ENCODE data around the gene RFPL2. TPM values are rescaled to one million over a fixed set of nuclear protein-coding genes. Genes with fewer than 3 reads are reported as not detected.
A peak's percentile ranks its signal among the peaks of the same experiment; 100 is the strongest.
"Not testable (repeated sequence)": the region's sequence is repeated elsewhere in the genome, so short reads cannot be mapped to it uniquely, and the experiment has no call there.

RFPL2 gene
- polyA plus RNA-seq, 4 donors = 0.10 to 0.19 TPM; not detected in 2

DNA sequence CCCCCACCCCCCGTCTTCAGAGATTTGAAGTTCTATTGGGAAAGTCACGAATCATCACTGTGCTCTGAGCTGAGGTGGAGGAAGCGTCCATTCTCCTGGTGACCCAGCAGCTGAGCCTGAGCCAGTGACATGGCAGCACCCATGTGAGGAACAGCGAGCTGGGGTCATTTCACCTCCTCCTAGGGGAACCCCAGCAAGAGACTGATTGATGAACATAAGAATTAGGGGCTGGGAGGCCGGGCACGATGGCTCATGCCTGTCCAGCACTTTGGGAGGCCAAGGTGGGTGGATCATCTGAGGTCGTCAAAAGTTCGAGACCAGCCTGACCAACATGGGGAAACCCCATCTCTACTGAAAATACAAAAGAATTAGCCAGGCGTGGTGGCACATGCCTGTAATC, 11.5 kb downstream of the RFPL2 start:
- WGBS, 3 donors = 78 to 89% (median 79%) methylated on average over 9 of the region's 9 CpGs
- not testable (repeated sequence) for H3K27ac ChIP-seq (ENCODE audit: low read depth in 1 of 3, low read length in 2 of 3); DNase-seq; H3K27me3 ChIP-seq (ENCODE audit: control insufficient read depth in 3 of 3, insufficient read depth in 3 of 3, low read length in 3 of 3); FAIRE-seq; H3K36me3 ChIP-seq (ENCODE audit: control insufficient read depth in 3 of 3, insufficient read depth in 2 of 3, low read depth in 1 of 3, low read length in 3 of 3); H3K4me1 ChIP-seq (ENCODE audit: control insufficient read depth in 3 of 3, insufficient read depth in 2 of 3, low read depth in 1 of 3, low read length in 2 of 3); H3K9me3 ChIP-seq (ENCODE audit: control insufficient read depth in 2 of 2, insufficient read depth in 1 of 2, low read depth in 1 of 2, low read length in 1 of 2); H3K4me3 ChIP-seq (ENCODE audit: low read depth in 1 of 3, low read length in 3 of 3)

DNA sequence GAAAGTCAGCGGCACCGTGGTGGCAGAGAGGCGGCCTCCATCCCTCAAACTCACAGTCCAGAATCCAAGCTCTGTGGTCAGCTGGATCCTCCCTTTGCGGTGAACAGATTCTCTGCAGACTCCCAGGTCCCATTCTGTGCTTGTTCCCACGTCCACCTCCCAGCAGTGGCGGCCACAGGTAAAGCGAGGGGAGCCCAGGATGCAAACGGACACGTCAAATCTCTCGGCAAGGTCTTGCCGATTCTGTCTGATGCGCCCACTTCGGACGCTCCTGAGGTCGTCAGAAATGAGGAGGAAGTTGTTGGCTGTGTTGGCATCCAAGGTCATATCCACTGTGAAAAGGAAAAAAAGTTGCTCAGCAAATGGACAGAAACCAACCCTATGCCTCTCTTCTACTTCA, 13.9 kb downstream of the RFPL2 start:
- 81 to 86% (median 85%) methylated on average over 15 of the region's 15 CpGs for WGBS, 3 donors
- not testable (repeated sequence) for H3K4me3 ChIP-seq (ENCODE audit: low read depth in 1 of 3, low read length in 3 of 3); DNase-seq; H3K36me3 ChIP-seq (ENCODE audit: control insufficient read depth in 3 of 3, insufficient read depth in 2 of 3, low read depth in 1 of 3, low read length in 3 of 3); H3K4me1 ChIP-seq (ENCODE audit: control insufficient read depth in 3 of 3, insufficient read depth in 2 of 3, low read depth in 1 of 3, low read length in 2 of 3); H3K9me3 ChIP-seq (ENCODE audit: control insufficient read depth in 2 of 2, insufficient read depth in 1 of 2, low read depth in 1 of 2, low read length in 1 of 2); FAIRE-seq; H3K27me3 ChIP-seq (ENCODE audit: control insufficient read depth in 3 of 3, insufficient read depth in 3 of 3, low read length in 3 of 3); H3K27ac ChIP-seq (ENCODE audit: low read depth in 1 of 3, low read length in 2 of 3)

DNA sequence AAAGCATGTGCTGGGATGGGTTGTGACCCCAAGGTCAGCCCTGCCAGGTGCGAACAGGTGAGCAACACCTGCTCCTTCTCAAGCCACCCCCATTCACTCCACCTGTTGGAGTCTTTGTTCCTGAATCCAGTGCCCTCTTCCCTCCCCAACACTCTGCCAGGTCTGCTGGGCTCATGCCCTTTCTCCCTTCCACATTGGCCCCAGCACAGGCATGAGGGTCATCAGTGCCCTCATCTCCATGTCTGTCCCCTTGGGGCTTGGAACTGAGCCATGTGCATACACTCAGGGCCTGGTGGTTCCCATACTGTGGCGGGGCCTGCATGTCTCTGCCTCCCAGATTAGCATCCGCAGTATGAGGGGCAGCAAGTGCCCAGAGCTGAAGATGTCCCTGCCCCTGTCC, 19.1 kb downstream of the RFPL2 start:
- no peak overlapping the region for H3K27ac ChIP-seq (ENCODE audit: low read depth in 1 of 3, low read length in 2 of 3)
- H3K36me3 ChIP-seq (ENCODE audit: control insufficient read depth in 3 of 3, insufficient read depth in 2 of 3, low read depth in 1 of 3, low read length in 3 of 3) = no peaks in the 10 kb centered on the region
- whole genome bisulfite sequencing, 3 donors = 70 to 87% (median 82%) methylated on average over 3 of the region's 3 CpGs
- H3K9me3 ChIP-seq (ENCODE audit: control insufficient read depth in 2 of 2, insufficient read depth in 1 of 2, low read depth in 1 of 2, low read length in 1 of 2) = no peaks in the 10 kb centered on the region
- H3K4me1 ChIP-seq (ENCODE audit: control insufficient read depth in 3 of 3, insufficient read depth in 2 of 3, low read depth in 1 of 3, low read length in 2 of 3) = no peaks in the 10 kb centered on the region
- FAIRE-seq = no peak
- DNase-seq = no peak
- H3K4me3 ChIP-seq (ENCODE audit: low read depth in 1 of 3, low read length in 3 of 3) = no peak overlapping the region
- H3K27me3 ChIP-seq (ENCODE audit: control insufficient read depth in 3 of 3, insufficient read depth in 3 of 3, low read length in 3 of 3) = peaks cover 0 to 4% (median 0%) of the 10 kb centered on the region in 3 donors

DNA sequence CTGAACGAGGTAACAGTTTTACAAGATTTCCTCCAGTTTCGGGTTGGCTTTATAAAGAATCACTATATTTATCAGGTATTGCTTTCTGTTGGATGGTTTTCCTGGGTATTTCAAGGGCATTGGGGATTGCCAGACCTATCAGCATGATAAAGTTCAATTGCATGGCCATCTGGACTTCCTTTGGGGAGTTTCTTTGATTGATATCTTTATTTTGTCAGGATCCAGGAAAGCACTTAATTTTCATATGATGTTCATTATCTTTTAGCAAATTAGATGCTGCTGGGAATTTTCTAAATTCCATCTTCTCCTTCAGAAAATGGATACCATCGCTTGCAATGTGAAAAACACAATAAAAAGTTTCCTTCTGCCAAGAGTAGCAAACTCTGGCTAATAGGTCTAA, 21.2 kb downstream of the RFPL2 start:
- no peak for FAIRE-seq
- H3K27ac ChIP-seq (ENCODE audit: low read depth in 1 of 3, low read length in 2 of 3) = no peak overlapping the region
- H3K27me3 ChIP-seq (ENCODE audit: control insufficient read depth in 3 of 3, insufficient read depth in 3 of 3, low read length in 3 of 3) = peaks cover 0 to 4% (median 2%) of the 10 kb centered on the region in 3 donors
- DNase-seq = no peak
- H3K9me3 ChIP-seq (ENCODE audit: control insufficient read depth in 2 of 2, insufficient read depth in 1 of 2, low read depth in 1 of 2, low read length in 1 of 2) = no peaks in the 10 kb centered on the region
- no peak overlapping the region for H3K4me3 ChIP-seq (ENCODE audit: low read depth in 1 of 3, low read length in 3 of 3)
- no peaks in the 10 kb centered on the region for H3K36me3 ChIP-seq (ENCODE audit: control insufficient read depth in 3 of 3, insufficient read depth in 2 of 3, low read depth in 1 of 3, low read length in 3 of 3)
- 67 to 79% (median 78%) methylated on average over 3 of the region's 3 CpGs for WGBS, 3 donors
- no peaks in the 10 kb centered on the region for H3K4me1 ChIP-seq (ENCODE audit: control insufficient read depth in 3 of 3, insufficient read depth in 2 of 3, low read depth in 1 of 3, low read length in 2 of 3)

DNA sequence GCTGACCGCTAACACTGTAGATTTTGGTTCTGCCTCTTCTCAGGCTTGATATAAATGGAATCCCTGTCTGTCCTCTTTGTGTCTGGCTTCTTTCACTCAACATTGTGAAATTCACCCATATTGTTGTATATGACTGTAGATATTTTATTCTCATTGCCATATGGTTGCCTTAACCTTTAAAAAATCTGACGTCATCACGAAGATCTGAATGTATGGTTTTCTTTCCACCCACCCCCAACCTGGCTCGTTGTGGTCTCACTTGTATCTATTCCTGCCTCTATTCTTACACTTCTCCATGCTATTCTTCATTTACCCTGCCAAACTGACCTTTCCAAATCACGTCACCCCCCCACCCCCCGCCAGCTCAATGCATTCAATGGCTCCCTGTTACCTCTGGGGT, 23.8 kb downstream of the RFPL2 start:
- H3K9me3 ChIP-seq (ENCODE audit: control insufficient read depth in 2 of 2, insufficient read depth in 1 of 2, low read depth in 1 of 2, low read length in 1 of 2) = peaks cover 0 to 3% of the 10 kb centered on the region in 2 donors
- no peak overlapping the region for H3K4me3 ChIP-seq (ENCODE audit: low read depth in 1 of 3, low read length in 3 of 3)
- H3K36me3 ChIP-seq (ENCODE audit: control insufficient read depth in 3 of 3, insufficient read depth in 2 of 3, low read depth in 1 of 3, low read length in 3 of 3) = no peaks in the 10 kb centered on the region
- peaks cover 0 to 24% (median 2%) of the 10 kb centered on the region in 3 donors for H3K27me3 ChIP-seq (ENCODE audit: control insufficient read depth in 3 of 3, insufficient read depth in 3 of 3, low read length in 3 of 3)
- WGBS, 3 donors = 72 to 83% (median 82%) methylated on average over 6 of the region's 6 CpGs
- peaks cover 0 to 3% (median 0%) of the 10 kb centered on the region in 3 donors for H3K4me1 ChIP-seq (ENCODE audit: control insufficient read depth in 3 of 3, insufficient read depth in 2 of 3, low read depth in 1 of 3, low read length in 2 of 3)
- H3K27ac ChIP-seq (ENCODE audit: low read depth in 1 of 3, low read length in 2 of 3) = no peak overlapping the region
- FAIRE-seq (no peak), DNase-seq (no peak)

DNA sequence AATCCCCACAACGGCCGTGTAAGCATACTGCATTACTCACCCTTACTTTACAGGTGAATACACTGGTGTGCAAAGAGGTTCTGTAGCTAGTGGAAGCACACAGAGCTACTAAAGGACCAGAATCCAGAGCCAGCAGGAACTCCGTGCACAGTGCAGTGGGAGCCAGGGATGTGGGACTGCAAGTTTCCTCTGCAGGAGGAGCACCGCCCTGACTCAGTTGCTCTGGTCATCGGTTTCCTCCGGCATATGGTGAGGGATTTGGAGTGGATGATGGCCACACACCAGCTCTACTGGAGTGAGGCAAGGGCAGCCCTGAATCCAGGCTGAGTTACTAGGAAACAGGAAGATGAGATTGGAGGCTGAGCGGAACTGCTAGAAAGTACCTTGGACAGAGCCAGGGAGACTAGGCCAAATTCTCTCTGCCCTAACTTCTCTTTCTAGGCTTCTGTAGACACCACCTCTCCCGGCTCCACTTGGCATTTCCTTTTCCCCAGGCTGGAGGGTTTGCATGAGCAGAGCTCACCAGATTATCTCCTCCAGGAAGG, 27.6 kb downstream of the RFPL2 start:
- FAIRE-seq (no peak), DNase-seq (no peak)
- Histone ChIP-seq H3K9me3 (ENCODE audit: control insufficient read depth in 2 of 2, insufficient read depth in 1 of 2, low read depth in 1 of 2, low read length in 1 of 2) (peaks cover 0 to 3% of the 10 kb centered on the region in 2 donors), H3K27me3 (ENCODE audit: control insufficient read depth in 3 of 3, insufficient read depth in 3 of 3, low read length in 3 of 3) (peaks cover 0 to 37% (median 9%) of the 10 kb centered on the region in 3 donors), H3K4me1 (ENCODE audit: control insufficient read depth in 3 of 3, insufficient read depth in 2 of 3, low read depth in 1 of 3, low read length in 2 of 3) (peaks cover 0 to 3% (median 0%) of the 10 kb centered on the region in 3 donors), H3K4me3 (ENCODE audit: low read depth in 1 of 3, low read length in 3 of 3) (no peak overlapping the region), H3K36me3 (ENCODE audit: control insufficient read depth in 3 of 3, insufficient read depth in 2 of 3, low read depth in 1 of 3, low read length in 3 of 3) (no peaks in the 10 kb centered on the region), H3K27ac (ENCODE audit: low read depth in 1 of 3, low read length in 2 of 3) (no peak overlapping the region)
- 86 to 90% (median 89%) methylated on average over 8 of the region's 8 CpGs for whole genome bisulfite sequencing, 3 donors

DNA sequence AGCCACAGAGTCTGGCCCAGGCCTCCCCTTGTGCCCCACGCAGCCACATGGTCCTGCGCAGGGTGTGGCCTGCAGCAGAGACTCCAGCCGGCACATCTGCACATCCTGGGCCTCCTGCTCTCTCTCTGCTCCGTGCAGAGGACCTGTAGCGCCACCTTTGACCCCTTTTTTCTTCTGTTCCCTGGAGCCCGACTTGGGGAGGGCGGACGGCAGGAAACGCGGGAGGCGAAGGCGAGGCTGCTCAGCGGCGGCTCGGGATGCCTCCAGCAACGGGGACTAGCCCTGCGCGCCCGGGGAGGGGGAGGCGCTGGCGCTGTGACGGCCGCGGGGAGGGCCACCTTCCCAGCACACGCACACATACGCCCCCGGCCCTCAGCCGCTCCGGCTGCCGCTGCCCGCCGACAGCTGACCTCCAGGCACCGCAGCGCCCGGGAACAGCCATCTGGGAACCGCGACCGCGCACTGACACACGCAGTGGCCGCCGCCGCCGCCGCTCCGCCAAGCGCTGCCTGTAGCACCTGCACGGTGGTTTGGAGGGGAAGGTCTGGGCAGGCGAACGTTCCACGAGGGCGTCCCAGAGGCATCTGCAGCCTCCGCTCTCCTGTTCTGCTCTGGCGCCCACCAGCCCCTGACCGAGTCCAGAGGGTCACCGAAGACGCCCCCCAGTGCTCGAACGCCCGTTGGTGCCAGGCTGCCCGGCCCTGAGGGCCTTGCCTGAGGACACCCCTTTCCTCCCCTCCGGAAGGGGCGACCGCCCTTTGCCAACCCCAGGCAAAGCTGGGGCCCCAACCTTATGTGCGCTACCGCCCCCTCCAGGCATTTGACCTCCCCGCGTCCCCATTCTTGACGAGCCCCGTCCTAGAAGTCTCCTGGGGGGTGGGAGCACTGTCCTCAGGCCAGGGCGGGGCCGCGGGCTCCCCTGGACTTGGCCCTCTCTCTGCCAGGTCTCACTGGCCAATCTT, 28.9 kb downstream of the RFPL2 start:
- Histone ChIP-seq H3K4me1 (ENCODE audit: control insufficient read depth in 3 of 3, insufficient read depth in 2 of 3, low read depth in 1 of 3, low read length in 2 of 3) (peaks cover 0 to 3% (median 0%) of the 10 kb centered on the region in 3 donors), H3K27me3 (ENCODE audit: control insufficient read depth in 3 of 3, insufficient read depth in 3 of 3, low read length in 3 of 3) (peaks cover 0 to 33% (median 9%) of the 10 kb centered on the region in 3 donors), H3K9me3 (ENCODE audit: control insufficient read depth in 2 of 2, insufficient read depth in 1 of 2, low read depth in 1 of 2, low read length in 1 of 2) (peaks cover 0 to 3% of the 10 kb centered on the region in 2 donors), H3K4me3 (ENCODE audit: low read depth in 1 of 3, low read length in 3 of 3) (peak overlapping the region in 1 of 3 donors; percentile 25), H3K27ac (ENCODE audit: low read depth in 1 of 3, low read length in 2 of 3) (no peak overlapping the region), H3K36me3 (ENCODE audit: control insufficient read depth in 3 of 3, insufficient read depth in 2 of 3, low read depth in 1 of 3, low read length in 3 of 3) (no peaks in the 10 kb centered on the region)
- 4 to 5% (median 4%) methylated on average over 56 to 73 of the region's 73 CpGs for WGBS, 3 donors
- DNase-seq (peak; percentile 19 to 21), FAIRE-seq (no peak)

DNA sequence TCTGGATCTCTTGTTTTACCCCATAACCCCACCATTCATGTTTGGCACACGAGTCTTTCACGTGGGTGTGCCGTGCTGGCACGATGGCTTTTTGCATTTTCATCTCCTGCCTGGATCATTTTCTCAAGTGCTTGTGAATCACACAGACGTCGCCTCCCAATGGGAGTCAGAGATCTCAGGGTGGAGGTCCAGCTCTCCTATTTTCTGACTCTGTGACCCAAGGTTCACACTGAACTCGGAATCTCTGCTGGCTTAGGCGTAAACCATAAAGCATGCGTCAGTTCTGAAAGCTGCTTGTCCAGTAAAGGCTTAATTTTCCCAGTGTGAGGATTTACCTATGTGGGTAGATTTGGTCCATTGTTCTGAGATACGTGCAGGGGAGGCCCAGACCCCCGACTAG, 29.8 kb downstream of the RFPL2 start:
- peaks cover 0 to 3% of the 10 kb centered on the region in 2 donors for H3K9me3 ChIP-seq (ENCODE audit: control insufficient read depth in 2 of 2, insufficient read depth in 1 of 2, low read depth in 1 of 2, low read length in 1 of 2)
- peaks cover 0 to 33% (median 9%) of the 10 kb centered on the region in 3 donors for H3K27me3 ChIP-seq (ENCODE audit: control insufficient read depth in 3 of 3, insufficient read depth in 3 of 3, low read length in 3 of 3)
- no peaks in the 10 kb centered on the region for H3K36me3 ChIP-seq (ENCODE audit: control insufficient read depth in 3 of 3, insufficient read depth in 2 of 3, low read depth in 1 of 3, low read length in 3 of 3)
- H3K4me1 ChIP-seq (ENCODE audit: control insufficient read depth in 3 of 3, insufficient read depth in 2 of 3, low read depth in 1 of 3, low read length in 2 of 3) = peaks cover 0 to 3% (median 0%) of the 10 kb centered on the region in 3 donors
- H3K4me3 ChIP-seq (ENCODE audit: low read depth in 1 of 3, low read length in 3 of 3) = no peak overlapping the region
- WGBS, 3 donors = 76 to 83% (median 77%) methylated on average over 11 of the region's 11 CpGs
- no peak overlapping the region for H3K27ac ChIP-seq (ENCODE audit: low read depth in 1 of 3, low read length in 2 of 3)
- no peak for FAIRE-seq
- no peak for DNase-seq
